HFF-Myc (cell line): Measurements from ENCODE around the gene TMEM202.
"Not testable (repeated sequence)": the region's sequence is repeated elsewhere in the genome, so short reads cannot be mapped to it uniquely, and the experiment has no call there.

ENCODE experiments used
- DNase-seq: peaks from one replicate; pipeline ENCODE4 v3.0.0-alpha.2; 2011; ENCODE audit warnings: low read depth; ENCODE audit errors: extremely low read depth
- H3K4me3 ChIP-seq: replicated peaks from 2 replicates; pipeline ENCODE4 v1.5.1; 2011; ENCODE audit warnings: low read depth, mild to moderate bottlenecking, control low read depth, low read length
- CTCF ChIP-seq: IDR thresholded peaks from 2 replicates; pipeline ENCODE4 v1.5.1; 2012; ENCODE audit warnings: mild to moderate bottlenecking, low read depth, low read length, control low read depth; ENCODE audit errors: missing control alignments

TMEM202 gene

DNA sequence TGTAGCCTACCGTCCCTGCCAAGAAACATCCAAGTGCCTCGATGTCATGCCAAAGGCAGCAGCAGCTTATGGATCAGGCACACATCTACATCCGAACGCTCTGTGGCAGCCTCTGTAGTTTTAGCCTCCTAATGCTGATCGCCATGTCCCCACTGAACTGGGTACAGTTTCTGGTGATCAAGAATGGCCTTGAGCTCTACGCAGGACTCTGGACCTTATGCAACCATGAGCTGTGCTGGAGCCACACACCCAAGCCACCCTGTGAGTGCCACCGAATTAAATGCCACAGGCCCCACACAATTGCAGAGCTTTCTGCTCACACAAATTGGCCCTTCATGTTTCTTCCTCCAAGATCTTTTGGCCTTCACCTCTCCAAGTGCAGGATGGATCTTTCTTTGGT is 543 bp downstream of the TMEM202 start:
- H3K4me3 ChIP-seq, result no peak overlapping the region
- no peak for TF ChIP-seq CTCF

DNA sequence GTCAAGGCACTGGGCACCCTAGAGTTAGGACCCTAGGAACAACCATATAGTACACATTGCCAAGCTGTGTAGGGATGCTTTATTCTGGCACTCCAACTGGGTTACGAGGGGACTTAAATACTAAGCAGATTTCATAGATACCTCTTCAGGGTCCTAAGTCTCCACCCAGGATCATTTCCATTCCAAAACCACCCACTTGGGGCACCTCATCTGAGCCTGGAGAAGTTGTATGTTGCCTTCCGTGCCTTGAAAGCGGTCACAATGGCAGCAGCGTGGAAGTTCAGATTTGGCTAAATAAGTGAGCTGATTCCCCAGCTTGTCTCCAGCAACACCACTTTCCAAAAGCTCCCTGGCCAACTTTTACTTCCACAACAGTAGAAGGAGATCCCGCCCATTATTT is 4.6 kb downstream of the TMEM202 start:
- DNase-seq, result no peak
- no peak overlapping the region for H3K4me3 ChIP-seq
- TF ChIP-seq CTCF, result no peak

More for the DNA sequence above, 543 bp downstream of the TMEM202 start:
- DNase-seq, result no peak

DNA sequence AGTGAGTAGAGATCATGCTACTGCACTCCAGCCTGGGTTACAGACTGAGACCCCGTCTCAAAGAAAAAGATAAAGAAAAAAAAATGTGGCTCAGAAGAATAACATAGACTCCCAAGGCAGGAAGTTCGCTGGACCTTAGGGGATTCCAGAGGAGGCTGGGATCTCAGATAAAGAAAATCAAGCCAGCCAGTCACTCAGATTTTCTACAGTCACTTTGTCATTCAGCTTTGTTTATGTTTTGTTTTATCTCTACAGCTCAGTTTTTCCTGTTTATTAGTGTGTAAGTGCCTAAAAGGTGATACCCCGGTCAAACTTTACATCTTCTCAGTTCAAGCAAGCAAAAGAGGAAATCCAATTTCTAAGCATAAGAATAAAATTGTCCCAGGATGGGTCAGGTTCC is 6.3 kb downstream of the TMEM202 start:
- DNase-seq, result no peak
- H3K4me3 ChIP-seq, result no peak overlapping the region
- TF ChIP-seq CTCF, result no peak

DNA sequence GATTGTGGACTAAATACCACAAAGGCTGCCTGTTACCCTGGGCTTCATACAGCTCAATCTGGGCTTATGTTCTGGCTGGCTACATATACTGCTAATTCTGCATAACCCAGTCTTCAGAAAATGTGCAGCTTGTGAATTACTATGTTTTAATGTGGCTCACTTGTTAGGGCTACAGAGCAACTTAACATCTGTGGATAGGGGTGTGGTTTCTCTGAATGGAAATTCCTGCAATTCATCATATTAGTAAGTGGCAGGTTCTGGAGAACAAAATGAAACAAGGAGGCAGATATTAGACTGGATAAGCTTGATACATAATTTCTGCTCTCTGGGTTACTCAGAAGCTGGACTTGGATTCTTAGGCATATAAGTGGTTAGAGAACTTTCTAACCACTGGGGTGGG is 6.7 kb downstream of the TMEM202 start:
- no peak overlapping the region for H3K4me3 ChIP-seq
- DNase-seq, result no peak
- TF ChIP-seq CTCF, result no peak

GRCh38 chr15:72406936-72407335 is 8.8 kb downstream of the TMEM202 start:
- H3K4me3 ChIP-seq, result no peak overlapping the region
- TF ChIP-seq CTCF, result no peak
- DNase-seq, result no peak

GRCh38 chr15:72411111-72411510 is 13.0 kb downstream of the TMEM202 start:
- no peak overlapping the region for H3K4me3 ChIP-seq
- TF ChIP-seq CTCF, result no peak
- no peak for DNase-seq

GRCh38 chr15:72411544-72411943 is 13.4 kb downstream of the TMEM202 start:
- no peak overlapping the region for H3K4me3 ChIP-seq
- no peak for TF ChIP-seq CTCF
- no peak for DNase-seq

- not testable (repeated sequence) for DNase-seq, H3K4me3 ChIP-seq
These were observed 15.2 kb downstream of the TMEM202 start for GRCh38 chr15:72413337-72413736.
